Measurements from ENCODE around the gene HECTD4. TPM values are rescaled to one million over a fixed set of nuclear protein-coding genes. Genes with fewer than 3 reads are reported as not detected.

HECTD4 gene
- total RNA-seq, 1 experiment from 2014 or later: 30.0 TPM

DNA sequence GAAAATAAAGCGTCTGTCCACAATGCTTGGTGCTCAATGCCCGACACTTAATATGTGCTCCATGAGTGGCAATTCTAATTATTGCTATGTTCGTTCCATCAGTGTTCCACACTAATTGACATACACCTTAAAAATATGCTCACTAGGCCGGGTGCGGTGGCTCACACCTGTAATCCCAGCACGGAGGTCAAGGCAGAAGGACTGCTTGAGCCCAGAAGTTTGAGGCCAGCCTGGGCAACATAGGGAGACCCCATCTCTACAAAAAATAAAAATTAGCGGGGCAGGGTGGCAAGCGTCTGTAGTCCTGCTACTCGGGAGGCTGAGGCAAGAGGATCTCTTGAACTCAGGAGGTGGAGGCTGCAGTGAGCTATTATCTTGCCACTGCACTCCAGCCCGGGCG lies 635 bp upstream of the HECTD4 start:
- no peaks in the 10 kb centered on the region for H3K9me3 ChIP-seq (ENCODE audit: control insufficient read depth, low read depth, low read length)
- H2AFZ ChIP-seq (ENCODE audit: low read length): peak overlapping the region; percentile 23
- no CpG with 5 or more reads among the region's 11 CpGs for WGBS (ENCODE audit: extremely low coverage, insufficient read length, low lambda C conversion rate)

More for the DNA sequence above, 635 bp upstream of the HECTD4 start:
- H3K27me3 ChIP-seq (ENCODE audit: insufficient read depth, low read length): no peaks in the 10 kb centered on the region
- no peak for DNase-seq
- H3K79me2 ChIP-seq (ENCODE audit: insufficient read depth, low read length): peaks cover 7% of the 10 kb centered on the region; the same call in 1 of the 2 replicates
- H2BK12ac ChIP-seq (ENCODE audit: insufficient read length, low read depth, low read length): no peak overlapping the region
- Mint-ChIP-seq H3K9me3 (no peaks in the 10 kb centered on the region), H3K27ac (no peak overlapping the region), H3K4me3 (peak overlapping the region; percentile 82 to 95), H3K27me3 (ENCODE audit: low read depth) (peaks cover 2% of the 10 kb centered on the region; the same call in 1 of the 2 replicates), H3K4me1 (peaks cover 18 to 25% of the 10 kb centered on the region in 2 experiments), H3K36me3 (ENCODE audit: insufficient read depth in 1 of 3, low read depth in 3 of 3) (peaks cover 0 to 2% (median 0%) of the 10 kb centered on the region in 3 experiments; a peak in 3 of 7 replicates)
- H3K4me2 ChIP-seq (ENCODE audit: insufficient read depth, insufficient read length, low read length): peak overlapping the region; percentile 52
- no peak overlapping the region for H3T11ph ChIP-seq (ENCODE audit: low read length)
- no peak overlapping the region for H3K56ac ChIP-seq (ENCODE audit: insufficient read length, low read depth, low read length)
- TF ChIP-seq, protein P1, sequence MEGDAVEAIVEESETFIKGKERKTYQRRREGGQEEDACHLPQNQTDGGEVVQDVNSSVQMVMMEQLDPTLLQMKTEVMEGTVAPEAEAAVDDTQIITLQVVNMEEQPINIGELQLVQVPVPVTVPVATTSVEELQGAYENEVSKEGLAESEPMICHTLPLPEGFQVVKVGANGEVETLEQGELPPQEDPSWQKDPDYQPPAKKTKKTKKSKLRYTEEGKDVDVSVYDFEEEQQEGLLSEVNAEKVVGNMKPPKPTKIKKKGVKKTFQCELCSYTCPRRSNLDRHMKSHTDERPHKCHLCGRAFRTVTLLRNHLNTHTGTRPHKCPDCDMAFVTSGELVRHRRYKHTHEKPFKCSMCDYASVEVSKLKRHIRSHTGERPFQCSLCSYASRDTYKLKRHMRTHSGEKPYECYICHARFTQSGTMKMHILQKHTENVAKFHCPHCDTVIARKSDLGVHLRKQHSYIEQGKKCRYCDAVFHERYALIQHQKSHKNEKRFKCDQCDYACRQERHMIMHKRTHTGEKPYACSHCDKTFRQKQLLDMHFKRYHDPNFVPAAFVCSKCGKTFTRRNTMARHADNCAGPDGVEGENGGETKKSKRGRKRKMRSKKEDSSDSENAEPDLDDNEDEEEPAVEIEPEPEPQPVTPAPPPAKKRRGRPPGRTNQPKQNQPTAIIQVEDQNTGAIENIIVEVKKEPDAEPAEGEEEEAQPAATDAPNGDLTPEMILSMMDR (conservative IDR thresholded peaks at IDR 0.05): no peak
- no peak overlapping the region for H4K8ac ChIP-seq (replicated peaks; ENCODE audit: insufficient read length, low read depth, low read length)
- H2BK120ac ChIP-seq (ENCODE audit: low read depth, low read length, poor library complexity, severe bottlenecking): no peak overlapping the region
- H3K4me1 ChIP-seq (ENCODE audit: insufficient read depth, low read length): no peaks in the 10 kb centered on the region
- no peaks in the 10 kb centered on the region for H3K23me2 ChIP-seq (ENCODE audit: insufficient read length, low read depth, low read length, poor library complexity, severe bottlenecking)
- H4K5ac ChIP-seq (ENCODE audit: insufficient read length, low read depth, low read length): no peak overlapping the region
- no peak overlapping the region for H4K91ac ChIP-seq (ENCODE audit: insufficient read length, low read depth, low read length)
- H3K4ac ChIP-seq (ENCODE audit: low read depth, low read length): no peak overlapping the region
- H3K79me1 ChIP-seq (ENCODE audit: insufficient read depth, low read depth, low read length, poor library complexity, severe bottlenecking): no peaks in the 10 kb centered on the region
- no peak overlapping the region for H3K27ac ChIP-seq (ENCODE audit: insufficient read length, low read depth, low read length)
- H2BK5ac ChIP-seq (ENCODE audit: insufficient read length, low read length): no peak overlapping the region
- no peak overlapping the region for H3K23ac ChIP-seq (ENCODE audit: insufficient read length, low read depth, low read length)
- H2AK5ac ChIP-seq (ENCODE audit: insufficient read length, low read length): no peak overlapping the region
- H3K18ac ChIP-seq (ENCODE audit: insufficient read length, low read depth, low read length): no peak overlapping the region
- no peak overlapping the region for H3K9ac ChIP-seq (ENCODE audit: extremely low read depth, insufficient read length, low read length)
- H2BK15ac ChIP-seq (ENCODE audit: low read depth, low read length): no peak overlapping the region
- H2BK20ac ChIP-seq (ENCODE audit: low read depth, low read length, poor library complexity, severe bottlenecking): no peak overlapping the region
- H3K14ac ChIP-seq (ENCODE audit: insufficient read depth, low read length): no peak overlapping the region
- no peaks in the 10 kb centered on the region for H4K20me1 ChIP-seq (ENCODE audit: control insufficient read depth, insufficient read depth, insufficient read length)

Measured in H9 (cell line).